AG10803 (cell line): ENCODE measurements around the gene SPOCD1.

Experiments used
- DNase-seq: peaks from one replicate; pipeline ENCODE4 v3.0.0; 2010; ENCODE audit warnings: low read depth
- H3K4me3 ChIP-seq: 2 replicates; pipeline ENCODE4 v1.5.1; 2011; ENCODE audit warnings: mild to moderate bottlenecking, low read length, control low read depth
- CTCF ChIP-seq: conservative IDR thresholded peaks from 2 replicates; pipeline ENCODE4 v1.5.1; 2011; ENCODE audit warnings: mild to moderate bottlenecking, low read length, control low read depth, inconsistent platforms

SPOCD1 gene

GRCh38 chr1:31767225-31767624 lies 48.6 kb downstream of the SPOCD1 start:
- H3K4me3 ChIP-seq = no peak overlapping the region
- no peak for TF ChIP-seq CTCF
- DNase-seq = no peak

- no peak for TF ChIP-seq CTCF
- DNase-seq = no peak
- H3K4me3 ChIP-seq = no peak overlapping the region
Observed at GRCh38 chr1:31765516-31765915, 50.3 kb downstream of the SPOCD1 start.

GRCh38 chr1:31765041-31765467 lies 50.8 kb downstream of the SPOCD1 start:
- H3K4me3 ChIP-seq = no peak overlapping the region
- DNase-seq = no peak
- peak; percentile 40 for TF ChIP-seq CTCF

GRCh38 chr1:31764312-31765040 lies 51.3 kb downstream of the SPOCD1 start, which contains the start of gene ADGRB2:
Gene ADGRB2 (minus strand): TSS chr1:31764340. CDS start chr1:31757221, 7,119 bp downstream.
- H3K4me3 ChIP-seq = peak within 1 kb of the TSS; percentile 60
- no peak for DNase-seq
- no peak; the same call in 1 of the 2 replicates for TF ChIP-seq CTCF

- H3K4me3 ChIP-seq = peak overlapping the region; percentile 60
- no peak for DNase-seq
- TF ChIP-seq CTCF = no peak
Observed at GRCh38 chr1:31763671-31764311, 52.0 kb downstream of the SPOCD1 start.

GRCh38 chr1:31762726-31763670 lies 52.8 kb downstream of the SPOCD1 start:
- peak overlapping the region; percentile 60 for H3K4me3 ChIP-seq
- peak; percentile 31 for DNase-seq
- peak; percentile 32 for TF ChIP-seq CTCF
